Neuronal stem cell (in vitro differentiated cells): ENCODE data around the gene CROCC.
"Not testable (repeated sequence)": the region's sequence is repeated elsewhere in the genome, so short reads cannot be mapped to it uniquely, and the experiment has no call there.

Source experiments
- DNase-seq: peaks from one replicate; pipeline ENCODE4 v3.0.0-alpha.2; 2013; ENCODE audit warnings: low spot score
- H2AFZ ChIP-seq: one replicate; pipeline ENCODE4 v1.6.1; 2013; ENCODE audit warnings: mild to moderate bottlenecking, low read length, inconsistent platforms
- H2AK5ac ChIP-seq: 2 replicates; pipeline ENCODE4 v1.6.1; 2013; ENCODE audit warnings: low read depth, mild to moderate bottlenecking, inconsistent platforms, low read length, moderate library complexity, mixed read lengths
- H2BK120ac ChIP-seq: 2 replicates; pipeline ENCODE4 v1.6.1; 2013; ENCODE audit warnings: low read depth, mild to moderate bottlenecking, inconsistent platforms, low read length, moderate library complexity, mixed read lengths
- H2BK12ac ChIP-seq: one replicate; pipeline ENCODE4 v1.6.1; 2013; ENCODE audit warnings: low read length, inconsistent platforms
- H2BK15ac ChIP-seq: 2 replicates; pipeline ENCODE4 v1.6.1; 2013; ENCODE audit warnings: mild to moderate bottlenecking, low read length, inconsistent platforms, mixed read lengths
- H2BK5ac ChIP-seq: one replicate; pipeline ENCODE4 v1.6.1; 2013; ENCODE audit warnings: inconsistent platforms, mild to moderate bottlenecking, low read length, moderate library complexity
- H3K14ac ChIP-seq: one replicate; pipeline ENCODE4 v1.6.1; 2013; ENCODE audit warnings: low read length, inconsistent platforms
- H3K18ac ChIP-seq: 2 replicates; pipeline ENCODE4 v1.6.1; 2013; ENCODE audit warnings: low read length, inconsistent platforms
- H3K23ac ChIP-seq: 2 replicates; pipeline ENCODE4 v1.6.1; 2013; ENCODE audit warnings: low read depth, mild to moderate bottlenecking, mixed read lengths, low read length, inconsistent platforms; ENCODE audit not compliant: poor library complexity
- H3K27ac ChIP-seq: replicated peaks from 3 replicates; pipeline ENCODE4 v1.5.1; 2013; ENCODE audit warnings: low read length, inconsistent platforms
- H3K27me3 ChIP-seq, 3 experiments: 2 replicates each; pipeline ENCODE4 v1.6.1; 2013; ENCODE audit warnings: low read length in 3 of 3, mild to moderate bottlenecking in 2 of 3, inconsistent platforms in 1 of 3, low read depth in 1 of 3, mixed read lengths in 1 of 3, moderate library complexity in 1 of 3; ENCODE audit not compliant: control insufficient read depth in 3 of 3, insufficient read depth in 3 of 3
- H3K36me3 ChIP-seq, 2 donors: replicated peaks in 1 of 2; 2 replicates each; pipeline ENCODE4 v1.6.1; 2013; ENCODE audit warnings: low read length in 2 of 2; ENCODE audit not compliant: control insufficient read depth in 2 of 2, insufficient read depth in 2 of 2
- H3K4ac ChIP-seq: 2 replicates; pipeline ENCODE4 v1.6.1; 2013; ENCODE audit warnings: inconsistent platforms, mild to moderate bottlenecking, low read length, moderate library complexity
- H3K4me1 ChIP-seq, 2 donors: 1 replicate in 1 of 2; 2 replicates in 1 of 2; pipeline ENCODE4 v1.6.1; 2013; ENCODE audit warnings: low read length in 2 of 2, low read depth in 1 of 2; ENCODE audit not compliant: control insufficient read depth in 2 of 2, insufficient read depth in 1 of 2
- H3K4me2 ChIP-seq: one replicate; pipeline ENCODE4 v1.6.1; 2013; ENCODE audit warnings: mild to moderate bottlenecking, low read length, inconsistent platforms; ENCODE audit not compliant: insufficient read depth, poor library complexity, severe bottlenecking
- H3K4me3 ChIP-seq, 2 donors: 2 replicates each; pipeline ENCODE4 v1.5.1; 2013; ENCODE audit warnings: low read length in 2 of 2, mild to moderate bottlenecking in 2 of 2, inconsistent platforms in 1 of 2, moderate library complexity in 1 of 2
- H3K79me1 ChIP-seq: one replicate; pipeline ENCODE4 v1.6.1; 2013; ENCODE audit warnings: low read depth, mild to moderate bottlenecking, inconsistent platforms, low read length, moderate library complexity
- H3K9ac ChIP-seq: one replicate; pipeline ENCODE4 v1.6.1; 2013; ENCODE audit warnings: mild to moderate bottlenecking, low read depth, low read length, inconsistent platforms; ENCODE audit not compliant: poor library complexity
- H3K9me3 ChIP-seq, 2 donors: replicated peaks in 1 of 2; 2 replicates each; pipeline versions ENCODE3 to v1.6.1; 2013; ENCODE audit warnings: low read length in 2 of 2, mild to moderate bottlenecking in 2 of 2, inconsistent platforms in 1 of 2, low read depth in 1 of 2, mixed read lengths in 1 of 2, moderate library complexity in 1 of 2; ENCODE audit not compliant: control insufficient read depth in 2 of 2, insufficient read depth in 1 of 2
- H4K8ac ChIP-seq: one replicate; pipeline ENCODE4 v1.6.1; 2013; ENCODE audit warnings: low read depth, mild to moderate bottlenecking, inconsistent platforms, low read length, moderate library complexity
- H4K91ac ChIP-seq: one replicate; pipeline ENCODE4 v1.6.1; 2013; ENCODE audit warnings: low read length, low read depth, mild to moderate bottlenecking, inconsistent platforms; ENCODE audit not compliant: poor library complexity
- WGBS, 2 donors: extraction: QIAGEN DNeasy Blood & Tissue Kit; methylation state at CpG; one replicate each; pipeline ENCODE4 v1.1.7; 2013; ENCODE audit warnings: missing lambda C conversion rate in 2 of 2, mixed read lengths in 1 of 2; ENCODE audit not compliant: insufficient read length in 2 of 2, insufficient replicate concordance in 1 of 2; ENCODE audit errors: extremely low coverage in 2 of 2; 5-methylcytosine and 5-hydroxymethylcytosine counted together

The CROCC gene

GRCh38 chr1:16895598-16896315, 26.0 kb upstream of the CROCC start, which contains the start of gene RNU1-2:
RNU1-2 (plus strand) TSS chr1:16895980.
- Histone ChIP-seq H3K4me3 (peak within 1 kb of the TSS; percentile 45 to 62), H3K9ac (peak within 1 kb of the TSS; percentile 30), H2BK5ac (peak within 1 kb of the TSS; percentile 99), H3K4me2 (peak within 1 kb of the TSS; percentile 31), H3K18ac (peak within 1 kb of the TSS; percentile 78), H3K27ac (peak within 1 kb of the TSS; percentile 87), H3K23ac (peak within 1 kb of the TSS; percentile 73), H2AFZ (peak within 1 kb of the TSS; percentile 77)
- H2BK15ac ChIP-seq, H3K27me3 ChIP-seq, H3K79me1 ChIP-seq, H4K8ac ChIP-seq, H2BK12ac ChIP-seq, H3K36me3 ChIP-seq, H3K14ac ChIP-seq, H3K4ac ChIP-seq, H2AK5ac ChIP-seq, H2BK120ac ChIP-seq, H3K9me3 ChIP-seq, H4K91ac ChIP-seq, H3K4me1 ChIP-seq: not testable (repeated sequence)
- DNase-seq = peak; percentile 84
- no CpG with 5 or more reads among the region's 39 CpGs for WGBS, 2 donors

GRCh38 chr1:16896316-16897055, 25.2 kb upstream of the CROCC start:
- not testable (repeated sequence) for H2AK5ac ChIP-seq, H3K27me3 ChIP-seq, H3K23ac ChIP-seq, H3K79me1 ChIP-seq, H3K9me3 ChIP-seq, DNase-seq, H2BK120ac ChIP-seq, H3K4me1 ChIP-seq, H4K91ac ChIP-seq, H3K36me3 ChIP-seq, H3K4ac ChIP-seq, H2BK15ac ChIP-seq, H3K14ac ChIP-seq, H4K8ac ChIP-seq, H2BK12ac ChIP-seq
- H3K4me2 ChIP-seq = peak overlapping the region; percentile 31
- H3K18ac ChIP-seq = peak overlapping the region; percentile 78
- peak overlapping the region; percentile 77 for H2AFZ ChIP-seq
- no CpG with 5 or more reads among the region's 24 CpGs for WGBS, 2 donors
- H3K27ac ChIP-seq = peak overlapping the region; percentile 60
- H3K4me3 ChIP-seq = peak overlapping the region; percentile 31 to 62
- H3K9ac ChIP-seq = peak overlapping the region; percentile 30
- peak overlapping the region; percentile 53 for H2BK5ac ChIP-seq

- H3K4ac ChIP-seq, H3K4me2 ChIP-seq, H3K23ac ChIP-seq, H2AK5ac ChIP-seq, H3K36me3 ChIP-seq, H3K27me3 ChIP-seq, H2BK120ac ChIP-seq, H2AFZ ChIP-seq, H3K27ac ChIP-seq, H3K18ac ChIP-seq, H3K9me3 ChIP-seq, H3K79me1 ChIP-seq, H3K9ac ChIP-seq, H4K8ac ChIP-seq, H3K14ac ChIP-seq, H3K4me1 ChIP-seq, H3K4me3 ChIP-seq, DNase-seq, H2BK12ac ChIP-seq, H4K91ac ChIP-seq, H2BK5ac ChIP-seq, H2BK15ac ChIP-seq: not testable (repeated sequence)
- WGBS, 2 donors = no CpG with 5 or more reads among the region's 1 CpG
These were observed 24.1 kb upstream of the CROCC start for GRCh38 chr1:16897653-16898052.

GRCh38 chr1:16898298-16898697, 23.4 kb upstream of the CROCC start:
- not testable (repeated sequence) for DNase-seq, H3K18ac ChIP-seq

More at GRCh38 chr1:16898298-16898697, 23.4 kb upstream of the CROCC start:
- not testable (repeated sequence) for H3K9ac ChIP-seq, H2AFZ ChIP-seq, H3K27ac ChIP-seq, H3K79me1 ChIP-seq, H3K4me1 ChIP-seq, H3K4me3 ChIP-seq, H4K8ac ChIP-seq, H2BK120ac ChIP-seq, H4K91ac ChIP-seq, H2BK15ac ChIP-seq, H2BK12ac ChIP-seq, H3K9me3 ChIP-seq, H3K23ac ChIP-seq, H3K27me3 ChIP-seq, H2BK5ac ChIP-seq, H3K14ac ChIP-seq, H3K36me3 ChIP-seq, H2AK5ac ChIP-seq, H3K4me2 ChIP-seq, H3K4ac ChIP-seq
